Muscle layer of duodenum (tissue), 2 donors: Measurements from ENCODE around the gene OPA3.

Experiments used
- H3K27ac ChIP-seq: one replicate; pipeline ENCODE4 v1.7.0; 2013; ENCODE audit warnings: mild to moderate bottlenecking, low read length
- H3K27me3 ChIP-seq: one replicate; pipeline ENCODE4 v1.7.0; 2013; ENCODE audit warnings: low read depth, mild to moderate bottlenecking, control low read depth, low read length
- H3K36me3 ChIP-seq, 2 donors: one replicate each; pipeline ENCODE4 v1.7.0; 2013; ENCODE audit warnings: low read length in 2 of 2, control low read depth in 1 of 2, mild to moderate bottlenecking in 1 of 2; ENCODE audit not compliant: insufficient read depth in 2 of 2, control insufficient read depth in 1 of 2
- H3K4me1 ChIP-seq, 2 donors: one replicate each; pipeline ENCODE4 v1.7.0; 2013; ENCODE audit warnings: low read length in 2 of 2, mild to moderate bottlenecking in 2 of 2, control low read depth in 1 of 2, moderate library complexity in 1 of 2; ENCODE audit not compliant: insufficient read depth in 2 of 2, control insufficient read depth in 1 of 2
- H3K4me3 ChIP-seq, 2 donors: one replicate each; pipeline ENCODE4 v1.7.0; 2013; ENCODE audit warnings: low read length in 2 of 2, low read depth in 1 of 2, mild to moderate bottlenecking in 1 of 2
- H3K9me3 ChIP-seq, 2 donors: one replicate each; pipeline ENCODE4 v1.7.0; 2013; ENCODE audit warnings: low read length in 2 of 2, control low read depth in 1 of 2, mild to moderate bottlenecking in 1 of 2; ENCODE audit not compliant: control insufficient read depth in 1 of 2
- donor health status: healthy.

The OPA3 gene

GRCh38 chr19:45507872-45508416 is 76.7 kb downstream of the OPA3 start:
- Histone ChIP-seq H3K4me1 (peaks cover 3 to 26% of the 10 kb centered on the region in 2 donors), H3K36me3 (no peaks in the 10 kb centered on the region), H3K4me3 (peak overlapping the region; percentile 96 to 97), H3K9me3 (no peaks in the 10 kb centered on the region), H3K27ac (peak overlapping the region; percentile 96), H3K27me3 (no peaks in the 10 kb centered on the region)

DNA sequence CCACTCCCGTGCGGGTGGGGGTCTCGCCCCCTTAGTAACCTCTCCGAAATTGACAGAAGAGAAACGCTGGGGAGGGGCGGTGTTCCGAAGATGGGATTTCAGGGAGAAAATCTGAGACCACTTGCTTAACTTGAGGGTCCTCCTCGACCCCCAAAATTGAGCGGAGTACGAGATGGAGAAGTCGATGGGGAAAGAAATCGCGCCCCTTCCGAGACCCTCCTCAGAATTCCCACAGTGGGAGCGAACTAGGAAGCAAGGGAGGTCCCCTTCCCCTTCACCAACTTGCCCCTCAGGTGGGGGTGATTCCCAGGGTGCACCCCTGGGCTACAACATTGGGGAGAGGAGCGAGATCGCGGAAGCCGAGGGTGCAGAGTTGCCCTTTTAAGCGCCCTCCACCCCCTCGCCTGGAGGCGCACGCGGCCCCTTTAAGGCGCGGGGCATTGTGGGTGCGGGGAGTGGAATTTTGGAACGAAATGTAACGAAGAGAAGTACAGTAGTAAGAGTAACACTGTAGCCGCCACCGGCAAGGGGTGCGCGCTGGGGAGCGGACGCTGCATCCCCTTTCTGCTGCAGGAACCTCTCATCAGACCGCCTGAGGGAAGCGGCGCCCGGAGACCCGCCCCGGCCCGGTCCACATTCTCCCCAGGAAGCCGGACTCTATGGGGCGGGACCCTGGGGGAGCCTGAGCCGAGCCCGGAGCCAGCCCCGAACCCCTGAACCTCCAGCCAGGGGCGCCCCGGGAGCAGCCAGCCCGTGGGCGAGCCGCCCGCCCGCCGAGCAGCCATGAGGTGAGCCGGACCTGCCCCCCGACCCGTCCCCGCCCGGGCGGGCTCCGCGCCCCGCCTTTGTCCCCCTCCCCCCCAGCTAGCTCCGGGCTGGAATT is 77.4 kb downstream of the OPA3 start, which contains the start of gene VASP:
Gene VASP, plus strand, starts transcription at position 491 of the 883 bp plus-strand sequence. Its CDS starts 293 bp downstream, at position 784.
- Histone ChIP-seq H3K4me3 (peak within 1 kb of the TSS; percentile 96 to 97), H3K27me3 (no peaks in the 10 kb centered on the region), H3K36me3 (no peaks in the 10 kb centered on the region), H3K27ac (peak within 1 kb of the TSS; percentile 96), H3K4me1 (peaks cover 3 to 26% of the 10 kb centered on the region in 2 donors), H3K9me3 (no peaks in the 10 kb centered on the region)

- H3K4me1 ChIP-seq = peaks cover 3 to 17% of the 10 kb centered on the region in 2 donors
- H3K4me3 ChIP-seq = peak overlapping the region; percentile 96 to 97
- H3K9me3 ChIP-seq = no peaks in the 10 kb centered on the region
- H3K27me3 ChIP-seq = no peaks in the 10 kb centered on the region
- H3K27ac ChIP-seq = peak overlapping the region; percentile 96
- H3K36me3 ChIP-seq = no peaks in the 10 kb centered on the region
These were observed 78.2 kb downstream of the OPA3 start for GRCh38 chr19:45506246-45506988.

DNA sequence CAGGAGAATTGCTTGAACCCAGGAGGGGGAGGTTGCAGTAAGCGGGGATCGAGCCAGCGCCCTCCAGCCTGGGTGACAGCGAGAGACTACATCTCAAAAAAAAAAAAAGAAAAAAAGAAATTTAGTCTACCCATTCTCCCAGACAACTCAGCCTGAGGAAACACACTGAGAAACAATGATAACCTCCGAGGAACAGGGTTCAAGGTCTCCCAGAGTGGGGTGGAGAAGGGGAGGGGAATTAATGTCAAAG is 78.7 kb downstream of the OPA3 start:
- H3K4me3 ChIP-seq = peak overlapping the region; percentile 96 to 97
- H3K27ac ChIP-seq = peak overlapping the region; percentile 84
- peaks cover 1 to 13% of the 10 kb centered on the region in 2 donors for H3K4me1 ChIP-seq

DNA sequence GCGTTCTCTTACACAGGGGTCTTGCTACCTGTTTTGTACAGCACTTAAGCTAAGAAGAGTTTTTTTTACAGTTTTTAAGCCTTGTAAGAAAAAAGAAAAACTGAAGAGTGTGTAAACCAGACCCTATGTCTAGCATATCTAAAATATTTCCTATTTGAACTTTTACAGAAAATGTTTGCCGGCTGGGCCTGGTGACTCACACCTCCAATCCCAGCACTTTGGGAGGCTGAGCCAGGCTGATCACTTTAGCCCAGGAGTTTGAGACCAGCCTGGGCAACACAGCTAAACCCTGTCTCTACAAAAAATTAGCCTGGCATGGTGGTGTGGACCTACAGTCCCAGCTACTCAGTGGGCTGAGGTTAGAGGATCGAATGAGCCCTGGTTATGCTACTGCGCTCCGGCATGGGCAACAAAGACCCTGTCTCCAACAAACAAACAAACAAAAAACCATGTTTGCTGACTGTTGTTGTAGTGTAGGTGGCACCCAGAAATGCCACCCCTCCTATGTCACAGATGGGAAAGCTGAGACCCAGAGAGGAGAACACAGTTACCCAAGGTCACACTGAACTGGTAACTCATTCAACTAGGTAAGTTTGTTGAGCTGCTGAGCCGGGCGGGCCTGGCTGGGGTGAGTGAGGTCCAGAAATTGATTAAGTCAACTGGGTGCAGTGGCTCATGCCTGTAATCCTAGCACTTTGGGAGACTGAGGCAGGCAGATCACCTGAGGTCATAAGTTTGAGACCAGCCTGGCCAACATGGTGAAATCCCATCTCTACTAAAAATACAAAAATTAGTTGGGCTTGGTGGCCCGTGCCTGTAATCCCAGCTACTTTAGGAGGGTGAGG is 79.2 kb downstream of the OPA3 start:
- H3K36me3 ChIP-seq = no peaks in the 10 kb centered on the region
- H3K4me1 ChIP-seq = peaks cover 0 to 12% of the 10 kb centered on the region in 2 donors
- no peak overlapping the region for H3K4me3 ChIP-seq
- no peak overlapping the region for H3K27ac ChIP-seq
- no peaks in the 10 kb centered on the region for H3K9me3 ChIP-seq
- H3K27me3 ChIP-seq = no peaks in the 10 kb centered on the region

More for the DNA sequence above, 78.7 kb downstream of the OPA3 start:
- Histone ChIP-seq H3K9me3 (no peaks in the 10 kb centered on the region), H3K36me3 (no peaks in the 10 kb centered on the region), H3K27me3 (no peaks in the 10 kb centered on the region)

- no peak overlapping the region for H3K27ac ChIP-seq
- H3K27me3 ChIP-seq = peaks cover 5% of the 10 kb centered on the region
- H3K9me3 ChIP-seq = no peaks in the 10 kb centered on the region
- peaks cover 0 to 15% of the 10 kb centered on the region in 2 donors for H3K4me1 ChIP-seq
- no peaks in the 10 kb centered on the region for H3K36me3 ChIP-seq
- no peak overlapping the region for H3K4me3 ChIP-seq
These were observed 80.7 kb downstream of the OPA3 start for GRCh38 chr19:45503909-45504308.

- Histone ChIP-seq H3K9me3 (no peaks in the 10 kb centered on the region), H3K36me3 (no peaks in the 10 kb centered on the region), H3K4me3 (no peak overlapping the region), H3K27ac (no peak overlapping the region), H3K4me1 (peaks cover 0 to 26% of the 10 kb centered on the region in 2 donors), H3K27me3 (peaks cover 5% of the 10 kb centered on the region)
These were observed 82.5 kb downstream of the OPA3 start for GRCh38 chr19:45502111-45502510.

DNA sequence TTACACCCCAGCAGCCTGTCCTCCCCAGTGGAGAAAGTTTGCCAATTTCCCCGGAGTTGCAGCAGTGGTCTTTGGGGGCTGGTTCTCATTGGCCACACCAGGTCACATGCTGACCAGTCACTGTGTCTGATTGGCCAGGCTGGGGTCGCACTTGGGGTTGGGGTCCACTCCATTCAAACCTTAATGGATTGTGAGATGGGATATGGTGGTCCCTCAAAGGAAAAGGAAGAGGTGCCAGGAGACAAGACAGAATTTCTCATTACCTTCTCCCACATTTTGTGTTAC is 82.9 kb downstream of the OPA3 start:
- peaks cover 0 to 26% of the 10 kb centered on the region in 2 donors for H3K4me1 ChIP-seq
- H3K27ac ChIP-seq = no peak overlapping the region
- H3K4me3 ChIP-seq = no peak overlapping the region
- peaks cover 5% of the 10 kb centered on the region for H3K27me3 ChIP-seq
- H3K36me3 ChIP-seq = no peaks in the 10 kb centered on the region
- H3K9me3 ChIP-seq = no peaks in the 10 kb centered on the region

- Histone ChIP-seq H3K4me3 (no peak overlapping the region), H3K4me1 (peaks cover 0 to 31% of the 10 kb centered on the region in 2 donors), H3K27ac (no peak overlapping the region), H3K36me3 (no peaks in the 10 kb centered on the region), H3K27me3 (peaks cover 6% of the 10 kb centered on the region), H3K9me3 (no peaks in the 10 kb centered on the region)
These were observed 83.5 kb downstream of the OPA3 start for GRCh38 chr19:45500918-45501729.
